ENCODE results near the gene SEMA4C.

The SEMA4C gene

DNA sequence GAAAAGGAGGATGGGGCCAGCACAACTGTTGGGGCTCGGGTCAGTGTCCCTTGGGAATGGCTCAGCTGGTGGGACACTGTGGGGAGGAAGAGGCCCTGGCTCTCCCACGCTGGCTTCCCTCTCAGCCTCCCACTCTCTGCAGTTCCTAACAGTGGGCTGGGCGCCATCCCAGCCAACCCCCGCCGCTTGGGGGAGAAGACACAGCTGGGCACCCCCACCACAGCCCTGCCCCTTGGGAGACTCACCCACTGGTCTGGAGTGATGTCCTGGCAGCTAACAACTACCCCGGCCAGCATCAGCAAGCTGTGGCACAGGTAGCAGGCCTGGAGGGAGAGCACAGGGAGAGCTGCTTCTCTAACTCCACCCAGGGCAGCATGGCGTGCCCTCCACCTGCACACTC lies 8.3 kb upstream of the SEMA4C start:
- Histone ChIP-seq H4K20me1 (ENCODE audit: insufficient read depth, low read length) (no peaks in the 10 kb centered on the region), H3K27me3 (ENCODE audit: low read depth, low read length) (no peaks in the 10 kb centered on the region; the same call in 1 of the 2 replicates), H2AFZ (ENCODE audit: low read depth, low read length) (no peak overlapping the region), H3K9ac (ENCODE audit: low read length) (no peak overlapping the region), H3K79me2 (ENCODE audit: low read length) (no peaks in the 10 kb centered on the region), H3K4me1 (ENCODE audit: low read length) (peaks cover 34% of the 10 kb centered on the region), H3K9me3 (ENCODE audit: insufficient read depth, low read length) (no peaks in the 10 kb centered on the region), H3K4me3 (ENCODE audit: low read length) (no peak overlapping the region), H3K4me2 (ENCODE audit: low read length) (no peak overlapping the region), H3K36me3 (replicated peaks; ENCODE audit: low read depth, low read length) (no peaks in the 10 kb centered on the region), H3K27ac (ENCODE audit: low read length) (no peak overlapping the region)
- TF ChIP-seq, protein P1, sequence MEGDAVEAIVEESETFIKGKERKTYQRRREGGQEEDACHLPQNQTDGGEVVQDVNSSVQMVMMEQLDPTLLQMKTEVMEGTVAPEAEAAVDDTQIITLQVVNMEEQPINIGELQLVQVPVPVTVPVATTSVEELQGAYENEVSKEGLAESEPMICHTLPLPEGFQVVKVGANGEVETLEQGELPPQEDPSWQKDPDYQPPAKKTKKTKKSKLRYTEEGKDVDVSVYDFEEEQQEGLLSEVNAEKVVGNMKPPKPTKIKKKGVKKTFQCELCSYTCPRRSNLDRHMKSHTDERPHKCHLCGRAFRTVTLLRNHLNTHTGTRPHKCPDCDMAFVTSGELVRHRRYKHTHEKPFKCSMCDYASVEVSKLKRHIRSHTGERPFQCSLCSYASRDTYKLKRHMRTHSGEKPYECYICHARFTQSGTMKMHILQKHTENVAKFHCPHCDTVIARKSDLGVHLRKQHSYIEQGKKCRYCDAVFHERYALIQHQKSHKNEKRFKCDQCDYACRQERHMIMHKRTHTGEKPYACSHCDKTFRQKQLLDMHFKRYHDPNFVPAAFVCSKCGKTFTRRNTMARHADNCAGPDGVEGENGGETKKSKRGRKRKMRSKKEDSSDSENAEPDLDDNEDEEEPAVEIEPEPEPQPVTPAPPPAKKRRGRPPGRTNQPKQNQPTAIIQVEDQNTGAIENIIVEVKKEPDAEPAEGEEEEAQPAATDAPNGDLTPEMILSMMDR (IDR thresholded peaks at IDR 0.05; ENCODE audit: low read depth, low read length) = no peak
- no peak for TF ChIP-seq EZH2phosphoT487 (IDR thresholded peaks at IDR 0.05; ENCODE audit: low read depth)

DNA sequence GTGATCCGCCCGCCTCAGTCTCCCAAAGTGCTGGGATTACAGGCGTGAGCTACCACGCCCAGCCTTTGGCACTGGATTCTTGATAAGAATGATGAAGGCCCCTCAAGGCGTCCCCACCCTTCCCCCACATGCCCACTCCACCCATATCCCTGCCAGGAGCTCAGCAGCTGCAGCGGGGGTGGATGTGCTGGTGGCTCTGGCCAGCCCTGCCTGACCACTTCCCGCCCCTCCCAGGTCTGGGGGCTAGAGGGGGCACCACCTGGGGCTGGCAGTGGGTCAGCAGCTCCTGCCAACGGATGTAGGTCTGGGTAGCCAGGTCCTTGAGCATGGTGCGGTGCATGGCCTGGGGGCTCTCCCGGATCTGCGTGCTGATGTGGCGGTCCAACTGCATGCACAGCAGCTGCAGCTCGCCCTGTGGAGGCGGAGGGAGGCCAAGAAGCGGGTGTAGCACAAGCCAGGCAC lies 7.8 kb upstream of the SEMA4C start:
- H3K4me1 ChIP-seq (ENCODE audit: low read length) = peaks cover 35% of the 10 kb centered on the region
- no peaks in the 10 kb centered on the region for H3K9me3 ChIP-seq (ENCODE audit: insufficient read depth, low read length)
- H3K79me2 ChIP-seq (ENCODE audit: low read length) = no peaks in the 10 kb centered on the region
- H3K27ac ChIP-seq (ENCODE audit: low read length) = no peak overlapping the region
- H3K9ac ChIP-seq (ENCODE audit: low read length) = no peak overlapping the region
- H3K27me3 ChIP-seq (ENCODE audit: low read depth, low read length) = no peaks in the 10 kb centered on the region
- H4K20me1 ChIP-seq (ENCODE audit: insufficient read depth, low read length) = no peaks in the 10 kb centered on the region
- no peak overlapping the region for H2AFZ ChIP-seq (ENCODE audit: low read depth, low read length)
- no peak overlapping the region for H3K4me3 ChIP-seq (ENCODE audit: low read length)
- TF ChIP-seq, protein P1 (IDR thresholded peaks at IDR 0.05; ENCODE audit: low read depth, low read length) = no peak
- no peak for TF ChIP-seq EZH2phosphoT487 (IDR thresholded peaks at IDR 0.05; ENCODE audit: low read depth)
- no peaks in the 10 kb centered on the region for H3K36me3 ChIP-seq (replicated peaks; ENCODE audit: low read depth, low read length)
- no peak overlapping the region for H3K4me2 ChIP-seq (ENCODE audit: low read length)

DNA sequence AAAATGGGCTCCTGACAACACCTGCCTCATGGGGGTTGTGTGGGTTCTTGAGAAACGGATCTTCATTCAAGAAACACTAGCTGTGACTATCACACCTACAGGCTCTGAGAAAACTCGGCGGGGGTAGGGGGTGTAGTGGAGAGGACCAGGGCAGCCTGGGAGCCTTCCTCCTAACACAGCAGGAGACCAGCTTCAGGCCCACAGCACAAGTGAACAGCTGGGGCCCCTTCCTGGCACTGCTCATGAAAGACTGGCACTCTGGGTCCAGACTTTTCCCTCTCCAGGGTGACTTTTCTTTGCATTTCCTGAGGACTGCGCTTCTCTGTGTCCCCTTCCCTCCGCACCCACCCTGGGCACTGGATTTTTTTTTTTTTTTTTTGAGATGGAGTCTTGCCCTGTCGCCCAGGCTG lies 7.2 kb upstream of the SEMA4C start:
- Histone ChIP-seq H3K4me1 (ENCODE audit: low read length) (peaks cover 35% of the 10 kb centered on the region), H3K79me2 (ENCODE audit: low read length) (no peaks in the 10 kb centered on the region), H3K27ac (ENCODE audit: low read length) (no peak overlapping the region), H2AFZ (ENCODE audit: low read depth, low read length) (no peak overlapping the region), H4K20me1 (ENCODE audit: insufficient read depth, low read length) (no peaks in the 10 kb centered on the region), H3K4me3 (ENCODE audit: low read length) (no peak overlapping the region), H3K4me2 (ENCODE audit: low read length) (no peak overlapping the region), H3K27me3 (ENCODE audit: low read depth, low read length) (no peaks in the 10 kb centered on the region), H3K36me3 (replicated peaks; ENCODE audit: low read depth, low read length) (no peaks in the 10 kb centered on the region), H3K9ac (ENCODE audit: low read length) (no peak overlapping the region), H3K9me3 (ENCODE audit: insufficient read depth, low read length) (no peaks in the 10 kb centered on the region)
- no peak for TF ChIP-seq EZH2phosphoT487 (IDR thresholded peaks at IDR 0.05; ENCODE audit: low read depth)
- TF ChIP-seq, protein P1 (IDR thresholded peaks at IDR 0.05; ENCODE audit: low read depth, low read length) = no peak

DNA sequence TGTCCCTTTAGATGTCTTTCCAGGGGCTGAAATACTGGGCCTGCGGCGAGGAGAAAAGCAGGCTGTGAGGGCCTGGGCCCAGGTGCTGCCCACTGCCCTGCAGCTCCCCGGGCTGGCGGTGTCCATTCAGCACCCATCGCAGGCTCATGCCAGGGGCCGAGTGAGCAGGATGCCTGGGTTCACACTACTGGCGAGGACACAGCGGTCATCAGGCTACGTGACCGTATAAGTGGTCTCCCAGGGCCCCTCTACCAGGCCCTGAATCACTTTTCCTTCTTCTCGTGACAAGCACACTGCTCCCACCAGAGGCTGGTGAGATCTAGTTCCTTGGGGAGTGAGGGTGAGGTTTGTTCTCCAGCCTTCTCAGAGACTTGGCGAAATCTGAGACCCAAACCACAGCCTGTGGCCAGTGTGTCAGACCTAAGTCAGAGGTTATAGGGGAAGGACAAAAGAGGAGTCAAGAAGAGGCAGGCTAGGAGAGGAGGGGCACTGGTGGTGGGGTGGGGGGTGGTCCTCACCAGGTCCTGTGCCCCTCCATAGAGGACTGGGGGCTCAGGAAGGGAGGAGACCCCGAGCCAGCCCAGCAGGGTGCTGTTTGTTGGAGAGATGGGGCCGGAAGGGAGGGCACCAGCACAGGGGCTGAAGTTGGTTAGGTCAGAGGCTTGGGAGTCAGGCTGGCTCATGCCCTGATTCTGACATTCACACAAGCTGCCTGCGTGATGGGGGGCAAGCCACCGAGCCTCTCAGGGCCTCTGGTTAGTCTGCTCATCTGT lies 6.6 kb upstream of the SEMA4C start:
- no peaks in the 10 kb centered on the region for H4K20me1 ChIP-seq (ENCODE audit: insufficient read depth, low read length)
- TF ChIP-seq, protein P1 (IDR thresholded peaks at IDR 0.05; ENCODE audit: low read depth, low read length) = no peak
- no peak overlapping the region for H3K9ac ChIP-seq (ENCODE audit: low read length)
- H3K27ac ChIP-seq (ENCODE audit: low read length) = no peak overlapping the region
- peaks cover 32% of the 10 kb centered on the region for H3K4me1 ChIP-seq (ENCODE audit: low read length)
- H2AFZ ChIP-seq (ENCODE audit: low read depth, low read length) = no peak overlapping the region
- no peak overlapping the region for H3K4me3 ChIP-seq (ENCODE audit: low read length)
- no peaks in the 10 kb centered on the region for H3K27me3 ChIP-seq (ENCODE audit: low read depth, low read length)
- no peaks in the 10 kb centered on the region for H3K79me2 ChIP-seq (ENCODE audit: low read length)
- no peaks in the 10 kb centered on the region for H3K36me3 ChIP-seq (replicated peaks; ENCODE audit: low read depth, low read length)
- no peaks in the 10 kb centered on the region for H3K9me3 ChIP-seq (ENCODE audit: insufficient read depth, low read length)
- H3K4me2 ChIP-seq (ENCODE audit: low read length) = no peak overlapping the region

All from OCI-LY3 (cell line).